Skeletal muscle cell (primary cell): Measurements from ENCODE around the gene CARD10.
A peak's percentile ranks its signal among the peaks of the same experiment; 100 is the strongest.

Experiments used
- DNase-seq: peaks from one replicate; pipeline ENCODE4 v3.0.0-alpha.2; 2010; ENCODE audit warnings: low read depth
- H3K4me3 ChIP-seq: 2 replicates; pipeline ENCODE4 v1.5.1; 2011; ENCODE audit warnings: low read depth, mild to moderate bottlenecking, control low read depth, low read length, moderate library complexity

The CARD10 gene

GRCh38 chr22:37509059-37509860, 10.0 kb downstream of the CARD10 start:
- DNase-seq, result no peak
- H3K4me3 ChIP-seq, result no peak overlapping the region

- no peak for DNase-seq
- H3K4me3 ChIP-seq, result no peak overlapping the region
These were observed 10.7 kb downstream of the CARD10 start for GRCh38 chr22:37508431-37508992.

GRCh38 chr22:37507731-37508130, 11.5 kb downstream of the CARD10 start:
- H3K4me3 ChIP-seq, result no peak overlapping the region
- DNase-seq, result no peak

GRCh38 chr22:37505989-37506388, 13.2 kb downstream of the CARD10 start:
- no peak for DNase-seq
- no peak overlapping the region for H3K4me3 ChIP-seq

GRCh38 chr22:37505565-37505964, 13.7 kb downstream of the CARD10 start:
- no peak overlapping the region for H3K4me3 ChIP-seq
- no peak for DNase-seq

GRCh38 chr22:37504964-37505363, 14.3 kb downstream of the CARD10 start:
- DNase-seq, result no peak
- H3K4me3 ChIP-seq, result no peak overlapping the region

DNA sequence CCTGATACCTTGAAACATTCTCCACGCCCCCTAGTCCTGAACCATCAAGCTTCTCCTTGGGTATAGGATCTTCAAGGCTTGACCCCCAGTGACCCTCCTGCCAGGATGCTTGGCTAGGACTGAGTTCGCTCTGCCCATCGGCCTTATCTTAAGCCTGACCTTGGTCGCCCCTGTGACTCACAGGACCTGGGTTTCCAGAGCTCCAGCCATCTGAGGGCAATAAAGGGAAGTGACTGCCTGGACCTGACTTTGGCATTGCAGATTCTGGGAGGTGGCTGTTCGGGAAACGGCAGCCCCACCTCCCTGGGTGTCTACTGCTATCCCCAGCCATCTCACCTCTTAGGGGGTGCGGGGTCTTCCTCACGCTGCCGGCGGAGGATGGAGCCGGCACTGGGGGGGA, 15.4 kb downstream of the CARD10 start:
- no peak for DNase-seq
- H3K4me3 ChIP-seq, result no peak overlapping the region

- H3K4me3 ChIP-seq, result no peak overlapping the region
- no peak for DNase-seq
These were observed 16.0 kb downstream of the CARD10 start for GRCh38 chr22:37503183-37503683.

- no peak overlapping the region for H3K4me3 ChIP-seq
- DNase-seq, result no peak
These were observed 16.7 kb downstream of the CARD10 start for GRCh38 chr22:37502342-37503182.

DNA sequence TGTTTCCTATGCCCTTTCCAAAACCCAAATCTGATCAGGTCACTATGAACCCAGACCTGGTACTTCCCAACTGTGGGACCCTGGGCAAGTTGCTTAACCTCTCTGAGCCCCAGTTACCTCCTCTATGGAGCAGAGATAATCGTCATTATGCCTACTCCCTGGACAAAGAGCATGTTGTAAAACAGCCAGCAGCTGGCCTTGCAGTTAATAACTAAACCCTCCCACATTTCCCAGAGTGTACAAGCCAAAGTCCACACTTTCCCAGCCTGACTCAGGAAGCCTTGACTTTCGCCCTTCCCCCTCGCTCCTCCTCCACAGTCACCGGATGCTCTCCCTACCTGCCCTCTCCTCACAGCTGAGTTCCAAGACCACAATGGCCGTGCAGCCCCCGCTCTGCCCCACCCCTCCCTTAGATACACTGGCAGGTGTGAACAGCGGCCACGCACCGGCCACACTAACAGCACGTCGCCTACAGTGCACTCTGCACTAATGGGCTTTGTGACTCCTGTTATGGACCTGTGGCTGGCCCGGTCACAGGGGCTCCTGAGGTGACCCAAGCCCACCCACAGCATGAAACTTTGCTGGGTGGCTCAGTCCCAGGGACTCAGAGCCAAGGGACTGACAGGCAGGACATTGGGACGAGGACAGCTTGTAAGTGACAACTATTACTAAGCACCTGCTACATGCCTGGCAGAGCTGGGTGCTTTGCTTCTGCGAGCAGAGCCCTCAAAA, 17.4 kb downstream of the CARD10 start:
- peak; percentile 76 for DNase-seq
- H3K4me3 ChIP-seq, result no peak overlapping the region

DNA sequence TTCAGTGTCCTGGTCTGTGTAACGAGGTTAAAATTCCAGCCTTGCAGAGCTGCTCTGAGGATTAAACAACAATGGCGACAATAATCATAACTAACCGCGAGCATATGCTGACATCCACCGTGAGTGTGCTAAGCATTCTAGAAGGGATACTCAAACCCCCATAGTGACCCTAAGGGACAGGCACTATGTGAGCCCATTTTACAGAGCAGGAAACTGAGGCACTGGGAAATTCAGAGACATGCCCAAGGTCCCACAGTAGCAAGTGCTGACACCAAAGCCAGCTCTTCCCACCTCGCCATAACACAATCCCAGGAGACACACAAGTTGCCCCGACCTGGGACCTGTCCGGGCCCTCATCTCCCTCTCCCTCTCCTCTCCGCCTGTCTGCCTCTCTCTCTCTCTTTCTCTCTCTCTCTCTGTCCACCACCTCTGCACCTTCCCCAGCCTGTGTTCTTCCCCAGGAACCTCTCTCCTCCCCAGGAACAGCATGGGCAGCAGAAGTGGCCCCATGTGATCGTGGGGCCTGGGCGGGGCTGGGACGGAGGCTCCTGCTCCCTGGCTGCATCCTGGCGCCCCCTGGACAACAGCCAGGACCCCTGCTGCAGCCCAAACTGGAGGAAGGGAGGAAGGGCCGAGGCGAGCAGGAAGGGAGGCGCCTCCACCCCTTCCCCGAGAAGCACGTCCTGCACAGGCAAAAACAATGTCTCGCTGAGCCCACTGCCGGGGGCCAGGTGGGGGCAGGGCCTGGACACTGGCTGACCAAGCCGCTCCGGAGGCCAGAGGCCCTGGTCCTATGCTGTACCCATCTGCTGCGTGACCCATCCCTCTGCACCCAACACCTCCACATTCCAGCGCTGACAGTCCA, 18.2 kb downstream of the CARD10 start:
- DNase-seq, result no peak
- no peak overlapping the region for H3K4me3 ChIP-seq

DNA sequence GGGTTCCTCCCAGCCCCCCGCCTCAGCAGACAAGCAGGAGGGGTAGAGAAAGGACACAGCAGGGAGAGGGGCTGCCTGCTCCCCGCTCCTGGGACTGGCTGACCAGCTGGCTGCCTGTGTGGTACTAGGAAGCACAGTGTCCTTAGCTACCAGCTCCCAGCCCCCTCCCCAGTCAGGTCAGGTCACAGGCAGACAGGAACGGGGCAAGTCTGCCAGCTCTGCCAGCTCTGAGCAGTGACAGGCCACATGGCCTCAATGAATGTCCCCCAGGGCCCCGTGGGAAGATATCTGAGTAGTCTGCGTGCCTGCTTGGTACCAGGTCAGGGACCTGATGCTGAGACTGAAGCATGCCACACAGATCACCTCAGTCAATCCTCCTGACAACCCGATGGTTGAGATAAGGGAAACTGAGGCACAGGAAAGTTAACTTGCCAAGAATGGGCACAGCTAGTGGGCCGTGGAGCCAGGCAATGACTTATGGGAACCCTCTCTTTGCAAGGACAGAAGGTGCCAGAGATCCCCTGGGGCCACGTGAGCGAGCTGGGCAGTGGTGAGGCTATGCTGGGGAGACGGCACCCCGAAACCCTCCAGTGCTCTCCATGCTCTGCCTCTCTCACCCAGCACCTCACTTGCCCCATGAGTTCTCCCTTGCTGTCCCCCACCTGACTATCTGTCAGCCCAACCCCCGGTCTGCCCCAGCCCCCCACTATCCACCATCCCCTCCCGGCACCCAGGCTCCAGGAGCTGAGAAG, 19.2 kb downstream of the CARD10 start:
- no peak overlapping the region for H3K4me3 ChIP-seq
- DNase-seq, result no peak

DNA sequence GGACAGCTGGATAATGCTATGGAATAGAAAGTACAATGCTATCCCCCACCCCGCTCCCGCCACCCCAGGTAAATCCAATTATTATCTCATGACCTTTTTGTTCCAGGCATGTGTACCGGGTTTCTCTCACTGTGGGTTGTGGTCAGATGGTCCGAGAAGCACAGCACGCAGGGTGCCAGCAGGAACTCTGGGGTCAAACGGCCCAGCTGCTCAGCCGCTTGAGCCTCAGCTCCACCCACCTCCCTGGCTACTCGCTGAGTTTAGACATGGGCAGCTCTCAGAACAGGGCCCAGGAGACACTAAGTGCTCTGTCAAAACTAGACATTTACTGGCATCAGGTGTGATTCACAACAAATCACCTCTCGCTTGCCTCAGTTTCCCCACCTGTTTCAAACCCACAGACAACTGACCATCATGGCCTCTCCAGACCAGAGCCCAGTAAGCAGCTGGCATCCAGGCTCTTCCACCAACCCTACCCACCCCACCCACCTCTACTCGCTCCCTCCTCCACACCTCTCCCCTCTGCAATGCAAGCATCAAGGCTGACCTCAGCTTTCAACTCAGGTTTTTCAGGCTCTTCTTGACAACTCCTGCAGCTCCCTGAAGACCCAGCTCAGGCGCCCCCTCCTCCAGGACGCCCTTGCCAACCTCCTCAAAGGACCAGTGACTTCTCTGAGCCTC, 20.0 kb downstream of the CARD10 start:
- no peak for DNase-seq
- H3K4me3 ChIP-seq, result no peak overlapping the region

DNA sequence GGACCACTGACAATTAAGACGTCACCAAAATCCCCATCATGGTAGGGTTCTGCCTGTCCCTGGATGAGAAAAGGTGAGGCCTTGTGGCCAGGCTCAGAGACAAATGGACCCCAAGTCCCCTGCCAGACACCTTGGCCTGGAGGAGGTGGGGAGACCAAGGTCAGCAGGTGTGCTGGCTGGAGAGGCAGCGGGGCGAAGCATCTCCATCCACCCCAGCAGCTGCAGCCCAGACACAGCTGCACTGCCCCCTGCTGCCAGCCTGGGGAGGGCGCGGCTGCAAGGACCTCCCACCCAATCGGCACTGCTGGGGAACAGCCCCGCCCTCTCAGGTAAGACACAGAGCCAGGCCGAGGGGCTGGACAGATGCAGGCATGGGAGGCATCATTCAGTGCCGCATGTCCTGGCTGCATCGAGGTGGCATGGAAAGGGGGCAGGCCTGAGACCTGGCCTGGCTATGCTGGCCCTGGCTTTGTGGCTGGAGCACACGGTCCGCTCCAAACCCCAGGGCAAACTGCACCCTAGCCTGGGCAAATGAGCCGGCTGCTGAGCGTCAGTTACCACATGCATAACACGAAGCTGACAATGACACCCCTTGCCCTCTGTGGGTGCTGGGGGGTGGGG, 20.8 kb downstream of the CARD10 start:
- no peak overlapping the region for H3K4me3 ChIP-seq
- DNase-seq, result no peak

DNA sequence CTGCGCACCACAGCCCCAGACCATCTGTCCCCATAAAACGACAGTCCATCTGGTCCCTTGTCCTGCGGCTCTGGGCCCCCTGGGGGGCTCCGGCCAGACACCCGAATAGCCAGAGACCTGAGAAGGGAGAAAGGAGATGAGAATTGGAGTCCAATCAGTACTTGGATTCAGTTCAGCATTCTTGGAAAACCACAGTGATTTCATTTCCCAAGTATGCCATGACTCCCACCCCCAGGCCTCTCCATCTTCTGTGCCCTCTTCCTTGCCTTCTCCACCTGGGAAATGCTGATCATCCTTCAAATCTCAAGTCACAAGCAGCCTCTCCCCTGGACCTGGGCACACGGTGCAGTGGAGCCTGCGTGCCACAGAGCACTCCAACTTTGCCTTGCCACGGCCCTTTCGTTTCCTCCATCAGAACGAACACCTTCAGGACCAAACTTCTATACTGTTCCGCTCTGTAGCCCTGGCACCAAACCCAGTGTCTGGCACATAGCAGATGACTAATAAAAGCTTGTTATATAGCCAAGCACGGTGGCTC, 22.1 kb downstream of the CARD10 start:
- DNase-seq, result peak; percentile 64
- H3K4me3 ChIP-seq, result no peak overlapping the region

DNA sequence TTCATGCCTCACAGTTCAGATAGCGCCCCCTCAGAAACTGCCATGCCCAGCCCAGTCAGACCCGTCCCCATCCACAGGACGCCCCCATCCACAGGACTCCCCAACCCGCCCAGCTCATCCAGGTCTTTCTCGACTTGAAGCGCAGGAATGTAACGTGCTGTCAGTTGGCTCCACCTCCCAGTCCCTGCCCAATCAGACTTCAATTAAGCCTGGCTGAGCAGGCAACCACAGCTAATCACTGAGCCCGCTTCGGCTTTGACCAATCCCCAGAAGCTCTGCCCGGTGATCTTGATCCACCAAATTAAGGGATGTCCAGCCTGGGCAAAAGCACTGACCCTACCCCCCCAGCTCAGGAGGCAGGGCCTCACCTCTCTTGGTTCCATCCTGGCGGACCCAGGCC, 22.6 kb downstream of the CARD10 start:
- DNase-seq, result no peak
- H3K4me3 ChIP-seq, result no peak overlapping the region

DNA sequence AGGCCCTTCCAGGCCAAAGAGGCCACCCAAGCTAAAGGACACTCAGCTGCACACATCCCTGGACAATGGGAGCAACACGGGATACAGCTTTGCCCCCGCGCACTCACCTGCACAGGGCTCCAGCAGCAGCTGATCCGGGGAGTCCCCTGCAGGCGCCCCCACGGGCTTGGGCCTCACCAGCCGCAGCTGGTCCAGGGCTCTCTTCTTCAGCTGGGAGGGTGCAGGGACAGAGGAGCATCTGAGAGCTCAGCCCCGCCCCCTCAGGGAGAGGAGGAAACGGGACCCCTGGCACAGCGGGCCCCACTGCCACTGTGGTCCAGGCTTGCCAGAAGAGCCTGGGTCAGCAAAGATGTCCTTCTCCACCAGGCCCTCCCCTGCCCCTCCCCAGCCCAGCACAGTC, 25.2 kb downstream of the CARD10 start:
- H3K4me3 ChIP-seq, result no peak overlapping the region
- no peak for DNase-seq
